Measurements from ENCODE around the gene NTN5. TPM values are rescaled to one million over a fixed set of nuclear protein-coding genes. Genes with fewer than 3 reads are reported as not detected.
A peak's percentile ranks its signal among the peaks of the same experiment; 100 is the strongest.

Gene NTN5
- total RNA-seq, 2 experiments from 2014 or later, result 0.16 to 0.53 TPM

DNA sequence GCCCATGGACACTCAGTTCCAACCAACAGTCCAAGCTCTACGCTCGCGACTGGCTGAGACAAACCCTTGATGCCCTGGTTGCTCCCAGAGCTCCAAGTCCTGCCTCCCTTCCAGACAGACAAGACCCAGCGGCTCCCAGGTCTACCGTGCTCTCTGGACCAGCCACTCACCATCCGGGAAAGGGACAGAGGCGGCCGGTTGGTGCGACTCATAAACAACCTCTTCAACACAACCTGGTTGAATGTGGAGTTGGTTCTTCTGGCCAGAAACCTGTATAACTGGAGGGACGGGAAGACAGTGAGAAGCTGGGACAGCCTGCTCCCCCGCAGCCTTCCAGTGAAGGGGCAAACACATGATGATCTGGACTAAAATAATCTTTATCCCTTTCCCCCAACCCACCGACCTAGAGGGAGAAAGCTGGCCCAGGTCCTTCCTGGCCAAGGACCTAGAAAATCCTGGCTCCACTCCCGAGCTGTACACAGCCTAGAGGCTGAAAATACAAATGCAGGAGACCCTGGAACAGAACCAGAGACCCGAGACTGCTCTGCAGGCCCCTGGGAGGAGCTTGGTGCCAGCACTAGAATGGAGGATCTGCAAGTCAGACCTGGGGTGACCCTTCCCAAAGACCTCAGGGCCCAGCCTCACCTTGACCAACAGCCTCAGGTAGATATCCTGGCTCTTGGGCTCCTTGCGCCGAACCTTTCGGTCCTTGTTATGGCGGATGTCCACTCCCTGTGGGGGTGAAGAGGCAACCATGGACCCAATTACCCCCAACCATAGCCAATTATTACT, 55.5 kb downstream of the NTN5 start:
- intact Hi-C loops (cut with micrococcal nuclease; ENCODE audit: unreplicated experiment), result no loop called here
- CTCF ChIA-PET (ENCODE audit: unreplicated experiment), result no interaction called here
- no peak for DNase-seq (ENCODE audit: low spot score)

DNA sequence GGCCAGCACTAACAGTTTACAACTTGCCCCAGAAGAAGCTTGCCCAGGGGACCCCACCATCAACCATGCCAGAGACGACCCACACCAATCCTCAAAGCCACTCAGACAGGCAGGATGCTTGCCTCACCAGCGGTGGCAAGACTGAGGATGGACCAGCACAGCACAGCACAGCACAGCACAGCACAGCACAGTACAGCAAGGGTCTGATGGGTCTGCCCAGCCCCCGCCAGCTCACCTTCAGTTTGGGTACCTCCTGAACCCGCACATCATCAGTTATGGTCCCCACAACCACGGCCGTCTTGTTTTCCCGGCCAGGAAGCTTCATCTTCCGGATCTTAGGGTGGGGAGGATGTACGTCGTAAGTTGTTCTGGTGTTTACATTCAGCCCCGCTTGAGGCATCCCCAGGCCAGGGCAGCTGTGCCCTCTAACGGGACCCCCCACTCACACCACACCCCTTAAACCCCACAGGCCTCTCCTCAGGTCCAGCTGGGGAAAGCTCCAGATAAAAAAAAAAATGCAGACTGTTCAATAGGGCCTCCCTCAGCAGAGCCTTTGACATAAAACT, 56.2 kb downstream of the NTN5 start:
- intact Hi-C loops (cut with micrococcal nuclease; ENCODE audit: unreplicated experiment), result no loop called here
- H3K9me3 ChIP-seq (ENCODE audit: low read length), result no peaks in the 10 kb centered on the region
- peaks cover 47% of the 10 kb centered on the region for H3K4me1 ChIP-seq (ENCODE audit: insufficient read depth, low read length, poor library complexity, severe bottlenecking)
- no peaks in the 10 kb centered on the region for H3K9me2 ChIP-seq (ENCODE audit: insufficient read depth, low read length)
- BruUV-seq (replicated peaks), result no TSS peak
- TF ChIP-seq, protein P1, sequence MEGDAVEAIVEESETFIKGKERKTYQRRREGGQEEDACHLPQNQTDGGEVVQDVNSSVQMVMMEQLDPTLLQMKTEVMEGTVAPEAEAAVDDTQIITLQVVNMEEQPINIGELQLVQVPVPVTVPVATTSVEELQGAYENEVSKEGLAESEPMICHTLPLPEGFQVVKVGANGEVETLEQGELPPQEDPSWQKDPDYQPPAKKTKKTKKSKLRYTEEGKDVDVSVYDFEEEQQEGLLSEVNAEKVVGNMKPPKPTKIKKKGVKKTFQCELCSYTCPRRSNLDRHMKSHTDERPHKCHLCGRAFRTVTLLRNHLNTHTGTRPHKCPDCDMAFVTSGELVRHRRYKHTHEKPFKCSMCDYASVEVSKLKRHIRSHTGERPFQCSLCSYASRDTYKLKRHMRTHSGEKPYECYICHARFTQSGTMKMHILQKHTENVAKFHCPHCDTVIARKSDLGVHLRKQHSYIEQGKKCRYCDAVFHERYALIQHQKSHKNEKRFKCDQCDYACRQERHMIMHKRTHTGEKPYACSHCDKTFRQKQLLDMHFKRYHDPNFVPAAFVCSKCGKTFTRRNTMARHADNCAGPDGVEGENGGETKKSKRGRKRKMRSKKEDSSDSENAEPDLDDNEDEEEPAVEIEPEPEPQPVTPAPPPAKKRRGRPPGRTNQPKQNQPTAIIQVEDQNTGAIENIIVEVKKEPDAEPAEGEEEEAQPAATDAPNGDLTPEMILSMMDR (conservative IDR thresholded peaks at IDR 0.05; ENCODE audit: low read length), result no peak
- no peak for TF ChIP-seq EZH2phosphoT487 (IDR thresholded peaks at IDR 0.05; ENCODE audit: borderline replicate concordance, low read depth, low read length)
- no peak for DNase-seq (ENCODE audit: low spot score)
- peaks cover 73% of the 10 kb centered on the region for H3K36me3 ChIP-seq (ENCODE audit: insufficient read depth, low read length)
- peaks cover 41% of the 10 kb centered on the region for H3K79me2 ChIP-seq (ENCODE audit: insufficient read depth, low read depth, low read length)
- ChIA-PET POLR2A (interaction anchor here (1.0 kb wide), 1 partner anchor 18 kb away, joined by 3 read pairs; no protein-coding TSS in a partner anchor), CTCF (ENCODE audit: unreplicated experiment) (no interaction called here)
- peak overlapping the region; percentile 88 for H3K4me3 ChIP-seq (ENCODE audit: low read depth, low read length, poor library complexity, severe bottlenecking)
- peak overlapping the region; percentile 93 for H3K4me2 ChIP-seq (ENCODE audit: low read length)
- H4K20me1 ChIP-seq (ENCODE audit: insufficient read depth, low read length), result peaks cover 27% of the 10 kb centered on the region
- H3K27ac ChIP-seq (ENCODE audit: low read depth, low read length, poor library complexity, severe bottlenecking), result peak overlapping the region; percentile 72
- no peak overlapping the region for H2AFZ ChIP-seq (ENCODE audit: low read length)

More for the DNA sequence above, 55.5 kb downstream of the NTN5 start:
- peak overlapping the region; percentile 93 for H3K4me2 ChIP-seq (ENCODE audit: low read length)
- peak overlapping the region; percentile 72 for H3K27ac ChIP-seq (ENCODE audit: low read depth, low read length, poor library complexity, severe bottlenecking)
- no TSS peak for BruUV-seq (replicated peaks)
- H3K9me3 ChIP-seq (ENCODE audit: low read length), result no peaks in the 10 kb centered on the region
- peaks cover 27% of the 10 kb centered on the region for H4K20me1 ChIP-seq (ENCODE audit: insufficient read depth, low read length)
- peaks cover 49% of the 10 kb centered on the region for H3K4me1 ChIP-seq (ENCODE audit: insufficient read depth, low read length, poor library complexity, severe bottlenecking)
- H3K36me3 ChIP-seq (ENCODE audit: insufficient read depth, low read length), result peaks cover 67% of the 10 kb centered on the region
- H2AFZ ChIP-seq (ENCODE audit: low read length), result no peak overlapping the region
- H3K79me2 ChIP-seq (ENCODE audit: insufficient read depth, low read depth, low read length), result peaks cover 41% of the 10 kb centered on the region
- peak overlapping the region; percentile 88 for H3K4me3 ChIP-seq (ENCODE audit: low read depth, low read length, poor library complexity, severe bottlenecking)
- no peak for TF ChIP-seq EZH2phosphoT487 (IDR thresholded peaks at IDR 0.05; ENCODE audit: borderline replicate concordance, low read depth, low read length)
- TF ChIP-seq, protein P1 (conservative IDR thresholded peaks at IDR 0.05; ENCODE audit: low read length), result no peak
- POLR2A ChIA-PET, result interaction anchor here (1.0 kb wide), 1 partner anchor 17 kb away, joined by 3 read pairs; no protein-coding TSS in a partner anchor
- no peaks in the 10 kb centered on the region for H3K9me2 ChIP-seq (ENCODE audit: insufficient read depth, low read length)

DNA sequence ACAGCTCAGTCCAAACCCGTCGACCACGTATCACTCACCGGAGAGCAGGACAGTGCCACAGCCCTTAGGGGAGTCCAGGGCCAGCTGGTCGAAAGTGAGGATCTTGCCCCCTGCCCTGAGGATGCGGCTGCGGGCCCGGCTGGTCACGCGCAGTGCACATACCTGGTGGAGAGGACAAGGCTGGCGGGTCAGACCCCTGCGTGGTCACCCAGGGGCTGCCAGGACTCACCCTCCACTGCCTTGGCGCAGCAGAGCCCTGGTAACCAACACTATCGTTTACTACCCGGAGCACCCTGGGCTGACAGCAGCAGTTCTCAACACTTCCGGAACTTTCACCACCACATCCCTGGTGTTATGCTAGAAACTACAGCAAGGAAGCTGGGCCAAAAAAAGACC, 56.8 kb downstream of the NTN5 start:
- Histone ChIP-seq H2AFZ (ENCODE audit: low read length) (no peak overlapping the region), H3K4me2 (ENCODE audit: low read length) (peak overlapping the region; percentile 93), H3K9me2 (ENCODE audit: insufficient read depth, low read length) (no peaks in the 10 kb centered on the region), H4K20me1 (ENCODE audit: insufficient read depth, low read length) (peaks cover 27% of the 10 kb centered on the region), H3K79me2 (ENCODE audit: insufficient read depth, low read depth, low read length) (peaks cover 41% of the 10 kb centered on the region), H3K27ac (ENCODE audit: low read depth, low read length, poor library complexity, severe bottlenecking) (peak overlapping the region; percentile 72), H3K4me1 (ENCODE audit: insufficient read depth, low read length, poor library complexity, severe bottlenecking) (peaks cover 43% of the 10 kb centered on the region), H3K9me3 (ENCODE audit: low read length) (no peaks in the 10 kb centered on the region), H3K4me3 (ENCODE audit: low read depth, low read length, poor library complexity, severe bottlenecking) (peak overlapping the region; percentile 88), H3K36me3 (ENCODE audit: insufficient read depth, low read length) (peaks cover 70% of the 10 kb centered on the region)
- no peak for TF ChIP-seq EZH2phosphoT487 (IDR thresholded peaks at IDR 0.05; ENCODE audit: borderline replicate concordance, low read depth, low read length)
- TF ChIP-seq, protein P1 (conservative IDR thresholded peaks at IDR 0.05; ENCODE audit: low read length), result no peak
- ChIA-PET POLR2A (interaction anchor here (1.0 kb wide), 1 partner anchor 18 kb away, joined by 3 read pairs; no protein-coding TSS in a partner anchor), CTCF (ENCODE audit: unreplicated experiment) (no interaction called here)
- intact Hi-C loops (cut with micrococcal nuclease; ENCODE audit: unreplicated experiment), result no loop called here
- no peak for DNase-seq (ENCODE audit: low spot score)
- BruUV-seq (replicated peaks), result no TSS peak
